ENCODE measurements around the gene ANKLE2.

DNA sequence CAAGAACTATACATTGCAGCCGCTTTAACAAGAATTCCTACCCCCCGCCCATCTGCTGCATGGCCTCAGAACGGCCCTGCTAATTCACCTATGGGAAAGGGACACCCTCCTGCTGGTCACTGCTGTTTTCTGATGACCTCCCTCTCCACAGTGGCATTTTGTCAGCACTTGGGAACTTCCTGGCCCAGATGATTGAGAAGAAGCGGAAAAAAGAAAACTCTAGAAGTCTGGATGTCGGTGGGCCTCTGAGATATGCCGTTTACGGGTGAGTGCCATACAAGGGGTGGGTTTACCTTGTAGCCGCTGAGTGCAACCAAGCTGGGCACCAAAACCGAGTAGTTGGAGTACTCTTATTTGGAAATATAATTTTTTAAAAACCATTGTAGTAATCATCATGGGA lies 71.5 kb downstream of the ANKLE2 start:
- TF ChIP-seq WRNIP1 (IDR thresholded peaks at IDR 0.05; ENCODE audit: borderline replicate concordance, low read depth, low read length) (no peak), ATF7 (IDR thresholded peaks at IDR 0.05; ENCODE audit: low read depth) (no peak), POLR2A (IDR thresholded peaks at IDR 0.05; ENCODE audit: low read depth, low read length) (no peak), CBFB (IDR thresholded peaks at IDR 0.05; ENCODE audit: low read depth) (no peak), EP300 (IDR thresholded peaks at IDR 0.05; ENCODE audit: borderline replicate concordance in 1 of 2, control insufficient read depth in 1 of 2, low read depth in 2 of 2, low read length in 2 of 2) (no peak), POLR2AphosphoS5 (IDR thresholded peaks at IDR 0.05; ENCODE audit: low read length) (no peak), CEBPB (IDR thresholded peaks at IDR 0.05; ENCODE audit: borderline replicate concordance in 1 of 2, low read depth in 2 of 2, low read length in 2 of 2) (no peak), ZNF622 (IDR thresholded peaks at IDR 0.05) (no peak), NR2C2 (IDR thresholded peaks at IDR 0.05; ENCODE audit: borderline replicate concordance, control insufficient read depth, insufficient read length, low read depth) (no peak), EZH2 (IDR thresholded peaks at IDR 0.05; ENCODE audit: borderline replicate concordance, control insufficient read depth, low read depth, low read length) (no peak)
- TF ChIP-seq, protein P1, sequence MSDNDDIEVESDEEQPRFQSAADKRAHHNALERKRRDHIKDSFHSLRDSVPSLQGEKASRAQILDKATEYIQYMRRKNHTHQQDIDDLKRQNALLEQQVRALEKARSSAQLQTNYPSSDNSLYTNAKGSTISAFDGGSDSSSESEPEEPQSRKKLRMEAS (IDR thresholded peaks at IDR 0.05; ENCODE audit: low read depth, low read length) = no peak
